ENCODE results near the gene DUSP22. TPM values are rescaled to one million over a fixed set of nuclear protein-coding genes. Genes with fewer than 3 reads are reported as not detected.
"Not testable (repeated sequence)": the region's sequence is repeated elsewhere in the genome, so short reads cannot be mapped to it uniquely, and the experiment has no call there.

The DUSP22 gene
- total RNA-seq, 2 donors from 2014 or later: 20.5 to 24.5 TPM

- H3K27ac ChIP-seq: no peak overlapping the region
- H3K4me1 ChIP-seq: no peaks in the 10 kb centered on the region
- no peaks in the 10 kb centered on the region for H3K36me3 ChIP-seq
- H3K27me3 ChIP-seq: no peaks in the 10 kb centered on the region
- no peak overlapping the region for H3K9ac ChIP-seq (ENCODE audit: low read depth in 2 of 2, low read length in 2 of 2)
- no peaks in the 10 kb centered on the region for H3K9me3 ChIP-seq
- no peak for DNase-seq
- TF ChIP-seq CTCF (IDR thresholded peaks at IDR 0.05): no peak
- H3K4me3 ChIP-seq: no peak overlapping the region
- intact Hi-C loops (cut with DNase I): no loop called here
Observed at GRCh38 chr6:285030-285771, 7.1 kb upstream of the DUSP22 start.

- H3K27me3 ChIP-seq; H3K4me3 ChIP-seq; intact Hi-C loops (cut with DNase I); H3K9ac ChIP-seq (ENCODE audit: low read depth in 2 of 2, low read length in 2 of 2); H3K27ac ChIP-seq; H3K9me3 ChIP-seq; H3K36me3 ChIP-seq; DNase-seq; H3K4me1 ChIP-seq: not testable (repeated sequence)
Observed at GRCh38 chr6:285902-286301, 6.4 kb upstream of the DUSP22 start.

- intact Hi-C loops (cut with DNase I): no loop called here
- no peak overlapping the region for H3K9ac ChIP-seq (ENCODE audit: low read depth in 2 of 2, low read length in 2 of 2)
- H3K36me3 ChIP-seq: no peaks in the 10 kb centered on the region
- TF ChIP-seq CTCF (IDR thresholded peaks at IDR 0.05): no peak
- no peak overlapping the region for H3K27ac ChIP-seq
- H3K4me1 ChIP-seq: peaks cover 5% of the 10 kb centered on the region
- DNase-seq: no peak
- H3K4me3 ChIP-seq: no peak overlapping the region
- H3K9me3 ChIP-seq: no peaks in the 10 kb centered on the region
- no peaks in the 10 kb centered on the region for H3K27me3 ChIP-seq
Observed at GRCh38 chr6:286681-287488, 5.4 kb upstream of the DUSP22 start.

- Histone ChIP-seq H3K9ac (ENCODE audit: low read depth in 2 of 2, low read length in 2 of 2) (no peak overlapping the region), H3K27me3 (no peaks in the 10 kb centered on the region), H3K4me1 (peaks cover 5% of the 10 kb centered on the region), H3K4me3 (no peak overlapping the region), H3K9me3 (no peaks in the 10 kb centered on the region), H3K36me3 (no peaks in the 10 kb centered on the region), H3K27ac (no peak overlapping the region)
- intact Hi-C loops (cut with DNase I): no loop called here
- DNase-seq: no peak
- TF ChIP-seq CTCF (IDR thresholded peaks at IDR 0.05): no peak
Observed at GRCh38 chr6:287489-287860, 4.8 kb upstream of the DUSP22 start.

- no peak for DNase-seq
- H3K4me3 ChIP-seq: no peak overlapping the region
- H3K9ac ChIP-seq (ENCODE audit: low read depth in 2 of 2, low read length in 2 of 2): no peak overlapping the region
- no peaks in the 10 kb centered on the region for H3K27me3 ChIP-seq
- no peak for TF ChIP-seq CTCF (IDR thresholded peaks at IDR 0.05)
- H3K9me3 ChIP-seq: no peaks in the 10 kb centered on the region
- intact Hi-C loops (cut with DNase I): no loop called here
- no peaks in the 10 kb centered on the region for H3K36me3 ChIP-seq
- peaks cover 5% of the 10 kb centered on the region for H3K4me1 ChIP-seq
- no peak overlapping the region for H3K27ac ChIP-seq
Observed at GRCh38 chr6:288866-289265, 3.4 kb upstream of the DUSP22 start.

Measured in colonic mucosa (tissue), 4 donors.